ENCODE measurements around the gene JADE1.

DNA sequence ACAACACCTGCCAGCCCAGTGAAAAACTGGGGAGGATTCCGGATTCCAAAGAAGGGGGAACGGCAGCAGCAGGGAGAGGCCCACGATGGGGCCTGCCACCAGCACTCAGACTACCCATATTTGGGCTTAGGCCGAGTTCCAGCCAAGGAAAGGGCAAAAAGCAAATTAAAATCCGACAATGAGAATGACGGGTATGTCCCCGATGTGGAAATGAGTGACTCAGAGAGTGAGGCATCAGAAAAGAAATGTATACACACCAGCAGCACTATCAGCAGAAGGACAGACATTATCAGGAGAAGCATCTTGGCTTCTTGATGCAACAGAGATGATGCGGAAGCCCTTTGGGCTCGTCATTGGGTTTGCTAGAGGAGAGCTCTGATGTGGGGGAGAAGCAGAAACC lies 62.4 kb downstream of the JADE1 start:
- TF ChIP-seq, protein P1, sequence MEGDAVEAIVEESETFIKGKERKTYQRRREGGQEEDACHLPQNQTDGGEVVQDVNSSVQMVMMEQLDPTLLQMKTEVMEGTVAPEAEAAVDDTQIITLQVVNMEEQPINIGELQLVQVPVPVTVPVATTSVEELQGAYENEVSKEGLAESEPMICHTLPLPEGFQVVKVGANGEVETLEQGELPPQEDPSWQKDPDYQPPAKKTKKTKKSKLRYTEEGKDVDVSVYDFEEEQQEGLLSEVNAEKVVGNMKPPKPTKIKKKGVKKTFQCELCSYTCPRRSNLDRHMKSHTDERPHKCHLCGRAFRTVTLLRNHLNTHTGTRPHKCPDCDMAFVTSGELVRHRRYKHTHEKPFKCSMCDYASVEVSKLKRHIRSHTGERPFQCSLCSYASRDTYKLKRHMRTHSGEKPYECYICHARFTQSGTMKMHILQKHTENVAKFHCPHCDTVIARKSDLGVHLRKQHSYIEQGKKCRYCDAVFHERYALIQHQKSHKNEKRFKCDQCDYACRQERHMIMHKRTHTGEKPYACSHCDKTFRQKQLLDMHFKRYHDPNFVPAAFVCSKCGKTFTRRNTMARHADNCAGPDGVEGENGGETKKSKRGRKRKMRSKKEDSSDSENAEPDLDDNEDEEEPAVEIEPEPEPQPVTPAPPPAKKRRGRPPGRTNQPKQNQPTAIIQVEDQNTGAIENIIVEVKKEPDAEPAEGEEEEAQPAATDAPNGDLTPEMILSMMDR (conservative IDR thresholded peaks at IDR 0.05 in 1 of 2, IDR thresholded peaks at IDR 0.05 in 1 of 2; ENCODE audit: extremely low read depth in 1 of 2, insufficient read depth in 1 of 2, low read depth in 1 of 2, low read length in 2 of 2): no peak
- TF ChIP-seq EZH2 (IDR thresholded peaks at IDR 0.05; ENCODE audit: borderline replicate concordance, low read length): no peak

All from mammary epithelial cell (primary cell).